K562 (cell line): ENCODE data around the gene MACF1. TPM values are rescaled to one million over a fixed set of nuclear protein-coding genes. Genes with fewer than 3 reads are reported as not detected.

Experiments used
- C11orf30 ChIP-seq: fragments of 450-650 bp; IDR thresholded peaks from 2 replicates; pipeline ENCODE4 v1.6.1; 2016; ENCODE audit warnings: low read depth, mild to moderate bottlenecking
- DPF2 ChIP-seq: fragments of 450-650 bp; IDR thresholded peaks from 2 replicates; pipeline ENCODE4 v1.6.1; 2016
- EP300 ChIP-seq: IDR thresholded peaks from 2 replicates; pipeline ENCODE4 v1.6.1; 2012; ENCODE audit warnings: low read length, improper control_type of control experiment
- EP400 ChIP-seq: fragments of 450-650 bp; IDR thresholded peaks from 2 replicates; pipeline ENCODE4 v1.6.1; 2017; ENCODE audit warnings: antibody characterized with exemption, mild to moderate bottlenecking, moderate library complexity
- ESRRA ChIP-seq: fragments of 450-650 bp; IDR thresholded peaks from 2 replicates; pipeline ENCODE4 v1.6.1; 2014; ENCODE audit warnings: low read depth, mild to moderate bottlenecking, moderate library complexity, borderline replicate concordance
- EWSR1 ChIP-seq: fragments of 450-650 bp; IDR thresholded peaks from 2 replicates; pipeline ENCODE4 v1.6.1; 2018; ENCODE audit warnings: borderline replicate concordance, mild to moderate bottlenecking, low read depth, moderate library complexity; ENCODE audit not compliant: partially characterized antibody
- GABPB1 ChIP-seq: sonication (generic); formaldehyde crosslinking; IDR thresholded peaks from 2 replicates; pipeline ENCODE4 v1.8.0; 2022; ENCODE audit warnings: mild to moderate bottlenecking, missing genetic modification reagents
- GTF2E2 ChIP-seq: fragments of 200-800 bp; sonication (Bioruptor generic); IDR thresholded peaks from 2 replicates; pipeline ENCODE4 v1.6.1; 2016; ENCODE audit warnings: missing genetic modification characterization, missing compliant biosample characterization
- KLF16 ChIP-seq: IDR thresholded peaks from 2 replicates; pipeline ENCODE4 v1.6.1; 2016; ENCODE audit warnings: antibody characterized with exemption
- MTA2 ChIP-seq: fragments of 450-650 bp; IDR thresholded peaks from 2 replicates; pipeline ENCODE4 v1.6.1; 2016; ENCODE audit warnings: low read depth
- NFE2L1 ChIP-seq: fragments of 450-650 bp; IDR thresholded peaks from 2 replicates; pipeline ENCODE4 v1.6.1; 2016; ENCODE audit warnings: missing genetic modification characterization, low read depth, mild to moderate bottlenecking, missing compliant biosample characterization, moderate library complexity, borderline replicate concordance
- PML ChIP-seq: IDR thresholded peaks from 2 replicates; pipeline ENCODE4 v1.6.1; 2012; ENCODE audit warnings: low read length, inconsistent platforms
- RCOR1 ChIP-seq, 2 experiments: IDR thresholded peaks; 2 replicates each; pipeline ENCODE4 v1.6.1; 2012; ENCODE audit warnings: low read depth in 2 of 2, low read length in 2 of 2, borderline replicate concordance in 1 of 2, improper control_type of control experiment in 1 of 2
- SREBF2 ChIP-seq: sonication (generic); formaldehyde crosslinking; IDR thresholded peaks from 2 replicates; pipeline ENCODE4 v1.4.0; 2020; ENCODE audit warnings: mild to moderate bottlenecking, missing genetic modification reagents
- WHSC1 ChIP-seq: IDR thresholded peaks from one replicate; pipeline ENCODE4 v1.6.1; 2012; ENCODE audit warnings: low read length, control low read depth, inconsistent platforms
- YBX1 ChIP-seq: fragments of 450-650 bp; IDR thresholded peaks from 2 replicates; pipeline ENCODE4 v1.7.1; 2016; ENCODE audit warnings: mild to moderate bottlenecking
- ZNF282 ChIP-seq: sonication (generic); formaldehyde crosslinking; IDR thresholded peaks from 2 replicates; pipeline ENCODE4 v1.8.1; 2023; ENCODE audit warnings: missing genetic modification reagents
- polyA plus RNA-seq, 8 experiments: library from polyadenylated mRNA; depleted of rRNA in 4 of 8; stranded (reverse) in 5 of 8; unstranded in 3 of 8; fragments of >200 nt; fragmentation: Nextera tagmentation in 2 of 8; fragmentation: Illumina TruSeq in 1 of 8; extraction: Ambion mirVana in 2 of 8; extraction: Trizol in 1 of 8; gene quantifications; 2 replicates each; pipeline versions ENCODE4 v1.2.1 to v1.2.3, GENCODE V29; 2011 to 2014; ENCODE audit warnings: inconsistent platforms in 1 of 8, missing spikeins in 1 of 8
- total RNA-seq, 7 experiments: library from RNA; depleted of rRNA in 6 of 7; stranded (reverse); fragments of >200 nt in 6 of 7; fragmentation: Illumina TruSeq in 2 of 7; extraction: Trizol in 2 of 7; gene quantifications; 2 replicates each; pipeline versions ENCODE4 v1.2.1 to v1.2.3, GENCODE V29; 2011 to 2021; ENCODE audit warnings: low replicate concordance in 1 of 7
- TF ChIP-seq, protein P1 (sequence below): IDR thresholded peaks from 3 replicates; pipeline ENCODE4 v1.6.1; 2011; ENCODE audit warnings: borderline replicate concordance, mild to moderate bottlenecking, moderate library complexity; ENCODE audit not compliant: insufficient read length; ENCODE audit errors: extremely low read depth
- TF ChIP-seq, protein P2 (sequence below): fragments of 450-650 bp; formaldehyde crosslinking; conservative IDR thresholded peaks from 2 replicates; pipeline ENCODE4 v1.4.0; 2022; ENCODE audit warnings: mild to moderate bottlenecking, missing genetic modification characterization
- TF ChIP-seq, protein P3 (sequence below), 3 experiments: IDR thresholded peaks in 2 of 3; conservative IDR thresholded peaks in 1 of 3; 2 replicates each; pipeline ENCODE4 v1.5.1; 2011 to 2012; ENCODE audit warnings: low read length in 3 of 3, mild to moderate bottlenecking in 3 of 3, control low read depth in 2 of 3, improper control_type of control experiment in 1 of 3, inconsistent platforms in 1 of 3, low read depth in 1 of 3, mixed read lengths in 1 of 3, moderate library complexity in 1 of 3; ENCODE audit not compliant: insufficient read depth in 2 of 3
- TF ChIP-seq, protein P4 (sequence below): fragments of 200-800 bp; sonication (Bioruptor generic); IDR thresholded peaks from 2 replicates; pipeline ENCODE4 v1.6.1; 2017; ENCODE audit warnings: missing genetic modification characterization, missing compliant biosample characterization

MACF1 gene
- total and polyA plus RNA-seq, 9 of the 15 experiments (the other 6 are each of a cell fraction or from before 2014, with no cell fraction given): 13.2 to 232 (median 112) TPM

DNA sequence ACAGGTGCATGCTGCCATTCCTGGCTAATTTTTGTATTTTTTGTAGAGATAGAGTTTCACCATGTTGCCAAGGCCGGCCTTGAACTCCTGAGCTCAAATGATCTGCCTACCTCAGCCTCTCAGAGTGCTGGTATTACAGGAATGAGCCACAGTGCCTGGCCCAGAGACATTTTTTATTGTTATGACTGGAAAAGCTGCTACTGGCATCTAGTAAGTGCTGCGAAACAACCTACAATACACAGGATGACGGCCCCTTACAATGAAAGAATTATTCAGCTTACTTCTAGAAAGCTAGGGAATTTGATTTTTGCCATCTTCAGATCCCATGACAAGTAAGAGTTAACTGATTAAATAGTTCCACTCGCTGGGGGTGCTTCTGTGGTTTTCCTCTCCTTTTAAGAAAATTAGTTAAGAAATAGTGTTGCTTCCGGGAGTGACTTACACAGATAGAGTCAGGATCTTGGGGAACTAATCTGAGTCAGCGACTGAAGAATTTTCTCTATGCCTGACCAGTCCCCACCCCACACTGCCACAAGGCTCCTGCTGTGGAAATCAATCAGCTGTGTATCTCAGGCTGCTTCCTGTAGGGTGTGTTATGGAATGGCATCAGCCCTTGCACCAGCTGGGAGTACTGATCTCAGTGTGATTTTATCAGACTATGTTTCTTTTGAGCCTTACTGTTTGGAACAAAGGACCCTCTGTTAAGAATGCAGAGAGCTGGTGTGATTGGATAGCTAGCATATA is 194.0 kb downstream of the MACF1 start (continued):
- TF ChIP-seq, protein P1, sequence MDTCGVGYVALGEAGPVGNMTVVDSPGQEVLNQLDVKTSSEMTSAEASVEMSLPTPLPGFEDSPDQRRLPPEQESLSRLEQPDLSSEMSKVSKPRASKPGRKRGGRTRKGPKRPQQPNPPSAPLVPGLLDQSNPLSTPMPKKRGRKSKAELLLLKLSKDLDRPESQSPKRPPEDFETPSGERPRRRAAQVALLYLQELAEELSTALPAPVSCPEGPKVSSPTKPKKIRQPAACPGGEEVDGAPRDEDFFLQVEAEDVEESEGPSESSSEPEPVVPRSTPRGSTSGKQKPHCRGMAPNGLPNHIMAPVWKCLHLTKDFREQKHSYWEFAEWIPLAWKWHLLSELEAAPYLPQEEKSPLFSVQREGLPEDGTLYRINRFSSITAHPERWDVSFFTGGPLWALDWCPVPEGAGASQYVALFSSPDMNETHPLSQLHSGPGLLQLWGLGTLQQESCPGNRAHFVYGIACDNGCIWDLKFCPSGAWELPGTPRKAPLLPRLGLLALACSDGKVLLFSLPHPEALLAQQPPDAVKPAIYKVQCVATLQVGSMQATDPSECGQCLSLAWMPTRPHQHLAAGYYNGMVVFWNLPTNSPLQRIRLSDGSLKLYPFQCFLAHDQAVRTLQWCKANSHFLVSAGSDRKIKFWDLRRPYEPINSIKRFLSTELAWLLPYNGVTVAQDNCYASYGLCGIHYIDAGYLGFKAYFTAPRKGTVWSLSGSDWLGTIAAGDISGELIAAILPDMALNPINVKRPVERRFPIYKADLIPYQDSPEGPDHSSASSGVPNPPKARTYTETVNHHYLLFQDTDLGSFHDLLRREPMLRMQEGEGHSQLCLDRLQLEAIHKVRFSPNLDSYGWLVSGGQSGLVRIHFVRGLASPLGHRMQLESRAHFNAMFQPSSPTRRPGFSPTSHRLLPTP: no peak
- TF ChIP-seq ZNF282 (CRISPR knock-in tag): no peak
- TF ChIP-seq YBX1: no peak
- peak; percentile 90 for TF ChIP-seq DPF2
- peak; percentile 67 for TF ChIP-seq WHSC1
- TF ChIP-seq KLF16: peak; percentile 82
- TF ChIP-seq MTA2: no peak
- peak; percentile 48 for TF ChIP-seq ESRRA
- TF ChIP-seq SREBF2 (CRISPR knock-in tag): no peak
- TF ChIP-seq EP400: peak; percentile 34
- TF ChIP-seq, protein P2, sequence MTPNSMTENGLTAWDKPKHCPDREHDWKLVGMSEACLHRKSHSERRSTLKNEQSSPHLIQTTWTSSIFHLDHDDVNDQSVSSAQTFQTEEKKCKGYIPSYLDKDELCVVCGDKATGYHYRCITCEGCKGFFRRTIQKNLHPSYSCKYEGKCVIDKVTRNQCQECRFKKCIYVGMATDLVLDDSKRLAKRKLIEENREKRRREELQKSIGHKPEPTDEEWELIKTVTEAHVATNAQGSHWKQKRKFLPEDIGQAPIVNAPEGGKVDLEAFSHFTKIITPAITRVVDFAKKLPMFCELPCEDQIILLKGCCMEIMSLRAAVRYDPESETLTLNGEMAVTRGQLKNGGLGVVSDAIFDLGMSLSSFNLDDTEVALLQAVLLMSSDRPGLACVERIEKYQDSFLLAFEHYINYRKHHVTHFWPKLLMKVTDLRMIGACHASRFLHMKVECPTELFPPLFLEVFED (CRISPR knock-in tag): 0 out of 2 replicates have a peak, but pooled peaks have one; percentile 48
- TF ChIP-seq C11orf30: peak; percentile 16; the same call in 1 of the 2 replicates
- no peak for TF ChIP-seq EWSR1
- TF ChIP-seq GTF2E2 (tag): 0 out of 2 replicates have a peak, but pooled peaks have one; percentile 19
- TF ChIP-seq, protein P3, sequence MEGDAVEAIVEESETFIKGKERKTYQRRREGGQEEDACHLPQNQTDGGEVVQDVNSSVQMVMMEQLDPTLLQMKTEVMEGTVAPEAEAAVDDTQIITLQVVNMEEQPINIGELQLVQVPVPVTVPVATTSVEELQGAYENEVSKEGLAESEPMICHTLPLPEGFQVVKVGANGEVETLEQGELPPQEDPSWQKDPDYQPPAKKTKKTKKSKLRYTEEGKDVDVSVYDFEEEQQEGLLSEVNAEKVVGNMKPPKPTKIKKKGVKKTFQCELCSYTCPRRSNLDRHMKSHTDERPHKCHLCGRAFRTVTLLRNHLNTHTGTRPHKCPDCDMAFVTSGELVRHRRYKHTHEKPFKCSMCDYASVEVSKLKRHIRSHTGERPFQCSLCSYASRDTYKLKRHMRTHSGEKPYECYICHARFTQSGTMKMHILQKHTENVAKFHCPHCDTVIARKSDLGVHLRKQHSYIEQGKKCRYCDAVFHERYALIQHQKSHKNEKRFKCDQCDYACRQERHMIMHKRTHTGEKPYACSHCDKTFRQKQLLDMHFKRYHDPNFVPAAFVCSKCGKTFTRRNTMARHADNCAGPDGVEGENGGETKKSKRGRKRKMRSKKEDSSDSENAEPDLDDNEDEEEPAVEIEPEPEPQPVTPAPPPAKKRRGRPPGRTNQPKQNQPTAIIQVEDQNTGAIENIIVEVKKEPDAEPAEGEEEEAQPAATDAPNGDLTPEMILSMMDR (IDR thresholded peaks at IDR 0.05 in 2 of 3, conservative IDR thresholded peaks at IDR 0.05 in 1 of 3; ENCODE audit: insufficient read depth in 2 of 3, low read depth in 1 of 3, low read length in 3 of 3): peak in 1 of 3 experiments; percentile 15; a peak in 1 of 6 replicates
- TF ChIP-seq PML: peak; percentile 35; the same call in 1 of the 2 replicates
- TF ChIP-seq, protein P4, sequence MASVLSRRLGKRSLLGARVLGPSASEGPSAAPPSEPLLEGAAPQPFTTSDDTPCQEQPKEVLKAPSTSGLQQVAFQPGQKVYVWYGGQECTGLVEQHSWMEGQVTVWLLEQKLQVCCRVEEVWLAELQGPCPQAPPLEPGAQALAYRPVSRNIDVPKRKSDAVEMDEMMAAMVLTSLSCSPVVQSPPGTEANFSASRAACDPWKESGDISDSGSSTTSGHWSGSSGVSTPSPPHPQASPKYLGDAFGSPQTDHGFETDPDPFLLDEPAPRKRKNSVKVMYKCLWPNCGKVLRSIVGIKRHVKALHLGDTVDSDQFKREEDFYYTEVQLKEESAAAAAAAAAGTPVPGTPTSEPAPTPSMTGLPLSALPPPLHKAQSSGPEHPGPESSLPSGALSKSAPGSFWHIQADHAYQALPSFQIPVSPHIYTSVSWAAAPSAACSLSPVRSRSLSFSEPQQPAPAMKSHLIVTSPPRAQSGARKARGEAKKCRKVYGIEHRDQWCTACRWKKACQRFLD: no peak
- TF ChIP-seq RCOR1 (IDR thresholded peaks at IDR 0.05; ENCODE audit: borderline replicate concordance in 1 of 2, low read depth in 2 of 2, low read length in 2 of 2): peak; percentile 30 to 93; a peak in 3 of 4 replicates
- TF ChIP-seq GABPB1 (CRISPR knock-in tag): peak; percentile 49; the same call in 1 of the 2 replicates
- TF ChIP-seq EP300: peak; percentile 84
- no peak for TF ChIP-seq NFE2L1 (tag)
